Measurements from ENCODE around the gene TRAPPC2L. TPM values are rescaled to one million over a fixed set of nuclear protein-coding genes. Genes with fewer than 3 reads are reported as not detected.
A peak's percentile ranks its signal among the peaks of the same experiment; 100 is the strongest.
"Not testable (repeated sequence)": the region's sequence is repeated elsewhere in the genome, so short reads cannot be mapped to it uniquely, and the experiment has no call there.

TRAPPC2L gene
- total and polyA plus RNA-seq, 2 of the 13 experiments (the other 11 are each of a cell fraction or from before 2014, with no cell fraction given), result 96.3 to 107 TPM

DNA sequence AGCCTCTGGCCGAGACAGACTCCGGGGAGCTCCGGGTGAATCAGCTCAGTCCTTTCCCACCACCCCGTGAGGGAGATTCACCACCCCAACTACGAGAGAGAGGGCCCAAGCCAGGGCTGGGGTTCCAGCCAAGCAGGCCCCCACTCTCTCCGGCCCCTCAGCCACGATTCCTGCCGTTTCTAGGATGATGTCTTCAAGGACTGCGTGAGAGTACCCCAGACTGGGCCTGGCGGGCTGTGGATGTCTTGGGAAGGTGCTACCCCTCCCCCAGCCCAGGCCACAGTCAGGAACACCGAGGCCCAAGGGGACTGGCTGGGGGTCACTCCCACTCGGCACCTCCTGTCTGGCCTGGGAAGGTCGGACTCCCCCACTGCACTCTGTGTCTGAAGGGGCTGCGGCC, 31.1 kb downstream of the TRAPPC2L start (continued):
- TF ChIP-seq ZNF839 (CRISPR knock-in tag; IDR thresholded peaks at IDR 0.05; ENCODE audit: borderline replicate concordance) (no peak), ZSCAN12 (CRISPR knock-in tag; IDR thresholded peaks at IDR 0.05) (no peak), SOX5 (CRISPR knock-in tag; IDR thresholded peaks at IDR 0.05; ENCODE audit: borderline replicate concordance) (no peak), ZNF354B (CRISPR knock-in tag; IDR thresholded peaks at IDR 0.05) (no peak), TCF12 (IDR thresholded peaks at IDR 0.05) (no peak), TCF12 (CRISPR knock-in tag; IDR thresholded peaks at IDR 0.05) (no peak)
- TF ChIP-seq, protein P1, sequence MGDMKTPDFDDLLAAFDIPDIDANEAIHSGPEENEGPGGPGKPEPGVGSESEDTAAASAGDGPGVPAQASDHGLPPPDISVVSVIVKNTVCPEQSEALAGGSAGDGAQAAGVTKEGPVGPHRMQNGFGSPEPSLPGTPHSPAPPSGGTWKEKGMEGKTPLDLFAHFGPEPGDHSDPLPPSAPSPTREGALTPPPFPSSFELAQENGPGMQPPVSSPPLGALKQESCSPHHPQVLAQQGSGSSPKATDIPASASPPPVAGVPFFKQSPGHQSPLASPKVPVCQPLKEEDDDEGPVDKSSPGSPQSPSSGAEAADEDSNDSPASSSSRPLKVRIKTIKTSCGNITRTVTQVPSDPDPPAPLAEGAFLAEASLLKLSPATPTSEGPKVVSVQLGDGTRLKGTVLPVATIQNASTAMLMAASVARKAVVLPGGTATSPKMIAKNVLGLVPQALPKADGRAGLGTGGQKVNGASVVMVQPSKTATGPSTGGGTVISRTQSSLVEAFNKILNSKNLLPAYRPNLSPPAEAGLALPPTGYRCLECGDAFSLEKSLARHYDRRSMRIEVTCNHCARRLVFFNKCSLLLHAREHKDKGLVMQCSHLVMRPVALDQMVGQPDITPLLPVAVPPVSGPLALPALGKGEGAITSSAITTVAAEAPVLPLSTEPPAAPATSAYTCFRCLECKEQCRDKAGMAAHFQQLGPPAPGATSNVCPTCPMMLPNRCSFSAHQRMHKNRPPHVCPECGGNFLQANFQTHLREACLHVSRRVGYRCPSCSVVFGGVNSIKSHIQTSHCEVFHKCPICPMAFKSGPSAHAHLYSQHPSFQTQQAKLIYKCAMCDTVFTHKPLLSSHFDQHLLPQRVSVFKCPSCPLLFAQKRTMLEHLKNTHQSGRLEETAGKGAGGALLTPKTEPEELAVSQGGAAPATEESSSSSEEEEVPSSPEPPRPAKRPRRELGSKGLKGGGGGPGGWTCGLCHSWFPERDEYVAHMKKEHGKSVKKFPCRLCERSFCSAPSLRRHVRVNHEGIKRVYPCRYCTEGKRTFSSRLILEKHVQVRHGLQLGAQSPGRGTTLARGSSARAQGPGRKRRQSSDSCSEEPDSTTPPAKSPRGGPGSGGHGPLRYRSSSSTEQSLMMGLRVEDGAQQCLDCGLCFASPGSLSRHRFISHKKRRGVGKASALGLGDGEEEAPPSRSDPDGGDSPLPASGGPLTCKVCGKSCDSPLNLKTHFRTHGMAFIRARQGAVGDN (CRISPR knock-in tag; IDR thresholded peaks at IDR 0.05), result peak; percentile 3; the same call in 1 of the 2 replicates

DNA sequence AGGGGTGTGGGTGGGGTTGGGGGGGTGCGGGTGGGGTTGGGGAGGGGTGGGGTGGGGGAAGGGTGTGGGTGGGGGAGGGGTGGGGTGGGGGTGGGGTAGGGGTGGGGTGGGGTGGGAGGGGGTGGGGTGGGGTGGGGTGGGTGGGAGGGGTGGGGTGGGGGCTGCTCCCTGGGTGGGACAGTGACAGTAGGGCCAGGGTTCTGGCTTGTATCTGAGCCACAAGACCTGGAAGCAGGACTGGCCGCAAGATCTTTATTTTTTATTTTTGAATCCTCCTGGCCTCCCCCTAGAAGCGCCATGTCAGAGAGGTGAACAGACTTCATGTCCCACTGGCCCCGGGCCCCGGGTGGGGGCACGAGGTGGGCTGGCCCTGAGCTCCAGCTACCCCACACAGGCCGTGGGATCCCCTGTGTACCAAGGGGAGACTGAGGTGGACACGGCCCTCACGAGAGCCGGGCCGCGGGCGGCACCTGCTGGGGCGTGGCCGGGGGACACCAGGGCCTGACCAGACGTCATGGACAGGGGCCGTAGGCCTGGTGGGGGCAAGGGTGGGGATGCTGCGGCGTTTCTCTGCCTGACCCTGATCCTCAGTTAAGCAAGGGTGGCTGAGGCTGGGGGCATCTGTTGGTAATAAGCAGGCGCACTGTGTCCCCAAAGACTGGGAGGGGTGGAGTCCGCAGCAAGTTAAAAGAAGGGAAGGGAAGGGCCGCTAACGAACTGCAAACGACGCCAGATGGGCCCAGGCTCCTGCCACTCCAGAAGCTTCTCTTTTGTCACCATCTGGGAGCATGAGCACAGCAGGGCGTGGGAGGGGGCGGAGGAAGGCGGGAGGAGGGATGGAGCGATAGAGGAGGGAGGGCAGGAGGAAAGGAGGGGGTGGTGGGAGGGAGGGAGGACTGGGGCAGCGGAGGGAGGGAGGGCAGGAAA, 31.8 kb downstream of the TRAPPC2L start:
- TF ChIP-seq, protein P2, sequence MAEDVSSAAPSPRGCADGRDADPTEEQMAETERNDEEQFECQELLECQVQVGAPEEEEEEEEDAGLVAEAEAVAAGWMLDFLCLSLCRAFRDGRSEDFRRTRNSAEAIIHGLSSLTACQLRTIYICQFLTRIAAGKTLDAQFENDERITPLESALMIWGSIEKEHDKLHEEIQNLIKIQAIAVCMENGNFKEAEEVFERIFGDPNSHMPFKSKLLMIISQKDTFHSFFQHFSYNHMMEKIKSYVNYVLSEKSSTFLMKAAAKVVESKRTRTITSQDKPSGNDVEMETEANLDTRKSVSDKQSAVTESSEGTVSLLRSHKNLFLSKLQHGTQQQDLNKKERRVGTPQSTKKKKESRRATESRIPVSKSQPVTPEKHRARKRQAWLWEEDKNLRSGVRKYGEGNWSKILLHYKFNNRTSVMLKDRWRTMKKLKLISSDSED (CRISPR knock-in tag; IDR thresholded peaks at IDR 0.05), result no peak
- TF ChIP-seq LCORL (IDR thresholded peaks at IDR 0.05) (no peak), LCORL (CRISPR knock-in tag; IDR thresholded peaks at IDR 0.05) (no peak)
- no peak overlapping the region for H2AFZ ChIP-seq (ENCODE audit: low read length)
- H3K9me3 ChIP-seq (ENCODE audit: low read length), result no peaks in the 10 kb centered on the region
- ATAC-seq, result no peak
- no peak for FAIRE-seq
- WGBS (ENCODE audit: low lambda C conversion rate), result 37% methylated on average over 20 of the region's 30 CpGs
- H4K20me1 ChIP-seq (ENCODE audit: insufficient read depth, low read length), result peaks cover 18% of the 10 kb centered on the region; the same call in 1 of the 2 replicates
- no peaks in the 10 kb centered on the region for H3K4me1 ChIP-seq (ENCODE audit: insufficient read depth, low read length)
- H3K27me3 ChIP-seq (ENCODE audit: control insufficient read depth in 1 of 2, insufficient read depth in 2 of 2, low read length in 2 of 2), result peaks cover 46 to 94% of the 10 kb centered on the region in 2 experiments
- no peaks in the 10 kb centered on the region for H3K79me2 ChIP-seq (ENCODE audit: insufficient read depth, low read length)
- no peak overlapping the region for H3K4me3 ChIP-seq (replicated peaks in 1 of 3; ENCODE audit: insufficient read depth in 1 of 3, low read depth in 2 of 3, low read length in 3 of 3)
- ChIA-PET CTCF (ENCODE audit: low intra/inter-chr PET ratio, low total read pairs) (no interaction called here), POLR2A (no interaction called here)
- H3K4me2 ChIP-seq (ENCODE audit: low read depth, low read length), result no peak overlapping the region
- in situ Hi-C loops (cut with HindIII; ENCODE audit: extremely low pct_ligation_motif_present, low pct_unique_long_range_greater_than_20kb), result no loop called here
- H3K36me3 ChIP-seq (replicated peaks in 1 of 2; ENCODE audit: control insufficient read depth in 1 of 2, insufficient read depth in 2 of 2, low read length in 2 of 2), result no peaks in the 10 kb centered on the region
- no peak for DNase-seq (ENCODE audit: low spot score)
- intact Hi-C loops (cut with micrococcal nuclease; ENCODE audit: unreplicated experiment), result no loop called here
- no peak overlapping the region for H3K9ac ChIP-seq (ENCODE audit: insufficient read depth, low read depth, low read length)
- no TSS peak for BruUV-seq (replicated peaks)
- no peak overlapping the region for H3K27ac ChIP-seq (ENCODE audit: extremely low read length, insufficient read depth, low read length)

DNA sequence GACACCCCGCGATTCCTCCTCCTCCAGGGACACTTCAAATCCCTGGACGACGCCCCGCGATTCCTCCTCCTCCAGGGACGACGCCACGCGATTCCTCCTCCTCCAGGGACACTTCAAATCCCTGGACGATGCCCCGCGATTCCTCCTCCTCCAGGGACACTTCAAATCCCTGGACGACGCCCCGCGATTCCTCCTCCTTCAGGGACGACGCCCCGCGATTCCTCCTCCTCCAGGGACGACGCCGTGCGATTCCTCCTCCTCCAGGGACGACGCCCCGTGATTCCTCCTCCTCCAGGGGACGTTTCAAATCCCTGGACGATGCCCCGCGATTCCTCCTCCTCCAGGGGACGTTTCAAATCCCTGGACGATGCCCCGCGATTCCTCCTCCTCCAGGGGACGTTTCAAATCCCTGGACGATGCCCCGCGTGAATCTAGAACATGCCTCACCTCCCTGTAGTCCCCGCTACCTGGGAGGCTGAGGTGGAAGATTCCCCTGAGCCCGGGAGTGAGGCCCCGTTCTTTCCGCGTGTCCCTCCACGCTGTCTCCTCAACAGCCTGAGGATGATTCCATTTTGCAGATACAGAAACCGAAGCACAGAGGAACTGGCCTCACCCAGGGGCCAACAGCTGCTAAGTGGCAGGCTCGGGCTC, 32.9 kb downstream of the TRAPPC2L start:
- BruUV-seq (replicated peaks); intact Hi-C loops (cut with micrococcal nuclease; ENCODE audit: unreplicated experiment); H3K36me3 ChIP-seq (replicated peaks in 1 of 2; ENCODE audit: control insufficient read depth in 1 of 2, insufficient read depth in 2 of 2, low read length in 2 of 2); FAIRE-seq; H3K27ac ChIP-seq (ENCODE audit: extremely low read length, insufficient read depth, low read length); H3K4me2 ChIP-seq (ENCODE audit: low read depth, low read length); H2AFZ ChIP-seq (ENCODE audit: low read length); ATAC-seq; H3K4me1 ChIP-seq (ENCODE audit: insufficient read depth, low read length); in situ Hi-C loops (cut with HindIII; ENCODE audit: extremely low pct_ligation_motif_present, low pct_unique_long_range_greater_than_20kb); H3K79me2 ChIP-seq (ENCODE audit: insufficient read depth, low read length); H3K9ac ChIP-seq (ENCODE audit: insufficient read depth, low read depth, low read length); CTCF ChIA-PET (ENCODE audit: low intra/inter-chr PET ratio, low total read pairs); H3K9me3 ChIP-seq (ENCODE audit: low read length); POLR2A ChIA-PET; H3K4me3 ChIP-seq (replicated peaks in 1 of 3; ENCODE audit: insufficient read depth in 1 of 3, low read depth in 2 of 3, low read length in 3 of 3); DNase-seq (ENCODE audit: low spot score): not testable (repeated sequence)
- H3K27me3 ChIP-seq (ENCODE audit: control insufficient read depth in 1 of 2, insufficient read depth in 2 of 2, low read length in 2 of 2), result peaks cover 41 to 90% of the 10 kb centered on the region in 2 experiments
- peaks cover 18% of the 10 kb centered on the region; the same call in 1 of the 2 replicates for H4K20me1 ChIP-seq (ENCODE audit: insufficient read depth, low read length)
- 55% methylated on average over 47 of the region's 48 CpGs for WGBS (ENCODE audit: low lambda C conversion rate)

All from HepG2 (cell line).